Left kidney (tissue), 2 donors: ENCODE measurements around the gene C1orf116. TPM values are rescaled to one million over a fixed set of nuclear protein-coding genes. Genes with fewer than 3 reads are reported as not detected.

Experiments used
- DNase-seq: peaks from one replicate; pipeline ENCODE4 v3.0.0-alpha.2; 2013
- polyA plus RNA-seq: library from polyadenylated mRNA; unstranded; fragments of 120-200 nt; gene quantifications from one replicate; pipeline ENCODE4 v1.2.1, GENCODE V29; 2013; ENCODE audit not compliant: insufficient read length

Gene C1orf116
- polyA plus RNA-seq, 1 donor = 18.5 TPM

GRCh38 chr1:207000651-207001291 lies 31.8 kb downstream of the C1orf116 start:
- DNase-seq = no peak

GRCh38 chr1:206998816-206999215 lies 33.7 kb downstream of the C1orf116 start:
- no peak for DNase-seq

GRCh38 chr1:206992790-206993189 lies 39.8 kb downstream of the C1orf116 start:
- DNase-seq = peak; percentile 46

- no peak for DNase-seq
These were observed 44.7 kb downstream of the C1orf116 start for GRCh38 chr1:206987873-206988272.

- no peak for DNase-seq
These were observed 45.7 kb downstream of the C1orf116 start for GRCh38 chr1:206986885-206987284.

- DNase-seq = no peak
These were observed 46.2 kb downstream of the C1orf116 start for GRCh38 chr1:206986402-206986801.

- no peak for DNase-seq
These were observed 47.3 kb downstream of the C1orf116 start for GRCh38 chr1:206985162-206985749.

GRCh38 chr1:206982216-206982615 lies 50.3 kb downstream of the C1orf116 start:
- DNase-seq = peak; percentile 52

- no peak for DNase-seq
These were observed 53.0 kb downstream of the C1orf116 start for GRCh38 chr1:206979379-206980043.

GRCh38 chr1:206978259-206978658 lies 54.3 kb downstream of the C1orf116 start:
- no peak for DNase-seq

GRCh38 chr1:206975306-206975705 lies 57.2 kb downstream of the C1orf116 start:
- DNase-seq = no peak

- DNase-seq = no peak
These were observed 58.4 kb downstream of the C1orf116 start for GRCh38 chr1:206974140-206974539.

- no peak for DNase-seq
These were observed 59.8 kb downstream of the C1orf116 start for GRCh38 chr1:206972728-206973127.

- no peak for DNase-seq
These were observed 61.4 kb downstream of the C1orf116 start for GRCh38 chr1:206971029-206971655.

GRCh38 chr1:206970446-206970845 lies 62.1 kb downstream of the C1orf116 start, which contains the start of gene FCAMR:
Gene FCAMR, minus strand, starts transcription at chr1:206970460. Its CDS starts 335 bp downstream, at chr1:206970125.
- no peak for DNase-seq

GRCh38 chr1:206969090-206969489 lies 63.5 kb downstream of the C1orf116 start:
- no peak for DNase-seq

Other genes with a start within 250 kb of the C1orf116 start
- gene IL20, start 167.1 kb downstream of the C1orf116 start, polyA plus RNA-seq = not detected
- gene IL24, start 135.3 kb downstream of the C1orf116 start, polyA plus RNA-seq = 0.23 TPM
- 1.8 TPM for gene FCMR, start 110.8 kb downstream of the C1orf116 start, polyA plus RNA-seq
- 1.6 TPM for gene PIGR, start 86.3 kb downstream of the C1orf116 start, polyA plus RNA-seq
- 7.7 TPM for gene FCAMR, start 62.3 kb downstream of the C1orf116 start, polyA plus RNA-seq
- 16.3 TPM for gene YOD1, start 18.5 kb upstream of the C1orf116 start, polyA plus RNA-seq
- gene PFKFB2, start 20.5 kb upstream of the C1orf116 start, polyA plus RNA-seq = 27.3 TPM
- gene C4BPB, start 56.1 kb upstream of the C1orf116 start, polyA plus RNA-seq = 0.50 TPM
- 0.52 TPM for gene C4BPA, start 71.5 kb upstream of the C1orf116 start, polyA plus RNA-seq